Measurements from ENCODE around the gene CIC.

The CIC gene

GRCh38 chr19:42288881-42289555, 20.0 kb downstream of the CIC start:
- no peak for DNase-seq (ENCODE audit: low read depth in 2 of 2)

DNA sequence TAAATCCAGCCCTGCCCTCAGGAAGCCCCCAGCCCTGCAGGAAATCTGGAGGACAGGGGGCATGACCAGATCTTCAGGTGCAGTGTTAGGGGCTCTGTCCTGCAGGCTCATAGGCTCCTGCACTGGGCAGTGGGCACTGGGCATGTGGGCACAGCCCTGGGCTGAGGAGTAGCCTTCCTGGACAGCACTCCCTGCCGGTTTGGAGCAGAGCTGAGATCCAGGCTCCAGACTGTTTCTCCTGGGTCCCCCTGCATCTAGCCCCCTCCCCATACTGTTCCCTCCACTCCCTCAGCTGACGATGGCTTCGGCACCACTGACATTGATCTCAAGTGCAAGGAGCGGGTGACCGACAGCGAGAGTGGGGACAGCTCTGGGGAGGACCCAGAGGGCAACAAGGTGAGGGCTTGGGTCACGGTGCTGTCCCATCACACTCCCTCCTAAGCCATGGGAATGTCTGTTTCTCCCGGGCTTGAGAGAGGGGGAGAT, 20.5 kb downstream of the CIC start:
- no peak for DNase-seq (ENCODE audit: low read depth in 2 of 2)

- no peak for DNase-seq (ENCODE audit: low read depth in 2 of 2)
These were observed 21.1 kb downstream of the CIC start for GRCh38 chr19:42290136-42290522.

GRCh38 chr19:42290523-42291434, 21.7 kb downstream of the CIC start:
- peak; percentile 45 to 49 for DNase-seq (ENCODE audit: low read depth in 2 of 2)

GRCh38 chr19:42291435-42291810, 22.4 kb downstream of the CIC start:
- DNase-seq (ENCODE audit: low read depth in 2 of 2), result no peak

- no peak for DNase-seq (ENCODE audit: low read depth in 2 of 2)
These were observed 23.2 kb downstream of the CIC start for GRCh38 chr19:42292042-42292960.

GRCh38 chr19:42292963-42293362, 23.9 kb downstream of the CIC start:
- DNase-seq (ENCODE audit: low read depth in 2 of 2), result no peak

DNA sequence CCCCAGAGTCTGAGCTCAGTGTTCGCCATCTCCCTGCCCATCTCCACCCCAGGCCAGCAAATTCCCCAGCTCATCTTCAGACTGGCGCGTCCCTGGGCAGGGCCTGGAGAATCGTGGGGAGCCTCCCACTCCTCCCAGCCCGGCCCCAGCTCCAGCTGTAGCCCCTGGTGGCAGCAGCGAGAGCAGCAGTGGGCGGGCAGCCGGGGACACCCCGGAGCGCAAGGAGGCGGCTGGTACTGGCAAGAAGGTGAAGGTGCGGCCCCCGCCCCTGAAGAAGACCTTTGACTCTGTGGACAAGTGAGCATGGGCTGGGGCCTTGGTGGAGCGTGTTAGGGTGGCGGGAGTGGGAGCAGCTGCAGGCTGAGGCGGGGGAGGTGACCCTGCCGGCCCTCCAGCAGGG, 24.5 kb downstream of the CIC start:
- no peak for DNase-seq (ENCODE audit: low read depth in 2 of 2)

GRCh38 chr19:42293948-42294347, 24.9 kb downstream of the CIC start:
- DNase-seq (ENCODE audit: low read depth in 2 of 2), result no peak

- no peak for DNase-seq (ENCODE audit: low read depth in 2 of 2)
These were observed 25.6 kb downstream of the CIC start for GRCh38 chr19:42294471-42295137.

DNA sequence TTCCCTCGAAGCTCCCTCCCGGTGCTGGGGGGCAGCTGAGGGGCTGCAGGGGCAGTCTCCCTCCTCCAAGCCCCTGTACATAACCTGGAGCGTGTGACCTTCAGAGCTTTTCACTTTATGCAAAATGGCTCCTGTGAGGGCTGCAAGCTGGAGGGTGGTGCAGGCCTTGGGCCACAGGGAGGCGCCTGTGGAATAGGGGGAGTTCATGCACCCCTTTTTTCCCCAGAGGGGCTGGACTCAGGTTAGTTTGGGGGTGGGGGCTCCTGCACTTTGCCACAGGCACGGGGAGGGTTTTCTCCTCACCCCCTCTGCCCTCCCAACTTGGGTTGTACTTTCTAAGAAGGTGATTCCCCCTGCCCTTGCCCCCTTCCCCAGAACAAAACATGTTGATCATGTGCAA, 26.3 kb downstream of the CIC start:
- no peak for DNase-seq (ENCODE audit: low read depth in 2 of 2)

DNA sequence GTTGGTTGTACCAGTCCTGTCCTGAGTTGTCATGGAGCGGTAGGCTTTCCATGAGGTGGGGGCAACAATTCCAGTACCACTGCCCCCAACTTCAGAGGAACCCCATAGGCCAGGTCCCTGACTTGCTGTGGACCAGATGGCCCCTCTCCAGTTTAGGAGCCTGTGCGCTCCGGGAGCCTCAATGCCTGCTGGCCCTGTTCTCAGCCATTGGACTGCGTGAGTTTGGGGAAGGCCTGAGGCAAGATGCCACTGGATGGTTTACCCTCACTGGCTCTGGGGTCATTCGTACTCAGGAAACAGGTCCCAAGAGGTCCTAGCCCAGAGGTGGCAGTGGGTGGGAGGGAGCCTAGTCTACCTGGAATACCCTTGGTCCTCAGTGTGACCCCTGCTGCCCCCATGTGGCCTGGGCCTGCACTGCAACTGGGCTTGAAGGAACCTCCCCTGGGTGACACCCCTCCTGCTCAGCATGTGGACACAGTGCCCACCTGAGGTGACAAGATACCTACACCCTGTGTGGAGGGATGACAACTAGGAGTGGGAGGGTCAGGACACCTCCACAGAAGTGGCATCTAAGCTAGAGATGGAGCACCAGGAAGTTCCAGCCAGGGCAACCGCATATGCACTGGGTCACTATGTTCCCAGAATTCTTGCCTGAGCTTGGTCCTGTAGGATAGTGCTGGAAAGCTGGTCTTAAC, 26.9 kb downstream of the CIC start:
- peak; percentile 89 to 92 for DNase-seq (ENCODE audit: low read depth in 2 of 2)

GRCh38 chr19:42297039-42297438, 28.0 kb downstream of the CIC start:
- no peak for DNase-seq (ENCODE audit: low read depth in 2 of 2)

DNA sequence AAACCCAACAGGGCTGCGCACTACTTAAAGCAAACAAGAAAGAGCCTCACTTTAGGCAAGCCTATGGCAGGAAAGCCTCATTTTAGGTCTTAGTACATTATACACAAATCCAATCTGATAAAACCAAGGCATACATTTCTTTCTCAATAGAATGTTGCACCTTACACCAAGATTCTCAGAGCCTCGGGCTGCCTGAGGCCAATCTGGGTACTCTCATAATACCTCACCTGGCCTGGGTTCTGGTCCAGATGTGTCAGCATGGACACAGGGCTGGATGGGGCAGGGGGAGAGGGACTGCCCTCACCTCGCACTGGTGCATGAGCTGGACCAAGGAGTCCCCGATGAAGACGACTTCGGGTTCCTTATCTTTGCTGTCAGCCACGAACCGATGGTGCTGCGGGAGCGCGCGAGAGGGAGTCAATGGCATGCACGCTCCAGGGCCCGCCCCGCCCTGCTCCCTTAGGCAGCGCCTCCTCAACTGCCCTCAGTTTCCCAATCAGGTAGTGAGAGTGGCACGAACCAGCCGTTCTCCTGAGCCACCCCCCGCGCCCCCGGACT, 32.7 kb downstream of the CIC start, which contains the start of gene PRR19:
Gene PRR19, plus strand, starts transcription at position 487 of the 558 bp plus-strand sequence. CDS start 7,453 bp downstream, outside the sequence.
- DNase-seq (ENCODE audit: low read depth in 2 of 2), result no peak

DNA sequence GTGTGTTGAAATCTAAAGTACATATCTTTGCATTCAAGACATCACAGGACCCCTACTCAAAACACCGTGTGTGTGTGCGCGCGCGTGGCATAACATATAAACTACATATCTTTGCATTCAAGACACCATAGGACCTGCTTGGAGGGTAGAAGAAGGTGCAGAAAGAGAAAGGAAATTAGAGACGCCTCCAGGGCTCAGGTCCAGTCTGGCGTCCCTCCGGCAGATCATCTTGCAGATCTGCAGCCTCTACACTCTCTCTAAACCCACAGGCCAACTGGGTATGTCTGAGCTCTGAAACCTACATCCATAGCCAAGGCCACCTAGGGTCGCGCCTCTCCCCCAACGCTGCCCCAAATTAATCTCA, 34.0 kb downstream of the CIC start:
- DNase-seq (ENCODE audit: low read depth in 2 of 2), result no peak

GRCh38 chr19:42303876-42304275, 34.8 kb downstream of the CIC start:
- no peak for DNase-seq (ENCODE audit: low read depth in 2 of 2)

- no peak for DNase-seq (ENCODE audit: low read depth in 2 of 2)
These were observed 37.6 kb downstream of the CIC start for GRCh38 chr19:42306646-42307045.

GRCh38 chr19:42309686-42310085, 40.6 kb downstream of the CIC start:
- no peak for DNase-seq (ENCODE audit: low read depth in 2 of 2)

- no peak for DNase-seq (ENCODE audit: low read depth in 2 of 2)
These were observed 42.6 kb downstream of the CIC start for GRCh38 chr19:42311657-42312056.

DNA sequence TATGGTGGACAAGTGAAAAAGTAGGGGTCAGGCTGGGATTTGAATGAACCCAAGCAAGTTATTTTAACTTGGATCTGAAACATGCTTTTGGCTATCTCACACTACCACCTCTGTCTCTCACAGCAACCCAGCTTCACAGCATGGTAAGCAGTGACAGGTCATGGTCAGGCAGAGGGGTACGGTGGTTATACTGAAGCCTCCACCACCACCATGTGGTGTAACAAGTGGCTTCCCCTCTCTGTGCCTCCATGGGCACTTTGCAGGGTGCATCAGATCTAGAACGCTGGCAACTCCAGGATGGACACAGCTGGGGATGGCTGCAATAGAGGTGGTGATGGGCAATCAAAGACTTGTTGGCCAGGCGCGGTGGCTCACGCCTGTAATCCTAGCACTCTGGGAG, 43.3 kb downstream of the CIC start:
- DNase-seq (ENCODE audit: low read depth in 2 of 2), result no peak
